ENCODE data around the gene SNX30.

DNA sequence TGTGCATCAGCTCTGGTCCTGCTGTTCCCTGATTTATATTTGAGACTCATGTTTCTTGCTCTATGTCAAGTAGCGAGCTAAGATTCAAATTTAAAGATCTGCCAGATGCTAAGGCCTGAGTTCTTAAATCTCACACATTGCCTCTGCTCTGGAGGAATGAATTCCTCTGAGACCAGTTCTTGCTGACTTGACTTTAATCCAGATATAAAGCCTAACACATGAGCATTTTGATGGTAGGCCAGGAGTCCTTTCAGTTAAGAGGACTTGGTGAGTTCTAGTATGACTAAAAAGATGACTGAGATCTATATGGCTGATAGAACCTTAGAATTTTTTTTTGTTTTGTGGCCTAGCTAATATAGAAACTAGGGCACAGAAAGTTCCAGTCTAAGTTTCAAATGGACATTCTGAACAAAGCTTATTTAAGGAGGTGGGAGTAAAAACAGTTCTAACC is 31.3 kb upstream of the SNX30 start:
- TF ChIP-seq POLR2A (IDR thresholded peaks at IDR 0.05), result no peak
- TF ChIP-seq, protein P1, sequence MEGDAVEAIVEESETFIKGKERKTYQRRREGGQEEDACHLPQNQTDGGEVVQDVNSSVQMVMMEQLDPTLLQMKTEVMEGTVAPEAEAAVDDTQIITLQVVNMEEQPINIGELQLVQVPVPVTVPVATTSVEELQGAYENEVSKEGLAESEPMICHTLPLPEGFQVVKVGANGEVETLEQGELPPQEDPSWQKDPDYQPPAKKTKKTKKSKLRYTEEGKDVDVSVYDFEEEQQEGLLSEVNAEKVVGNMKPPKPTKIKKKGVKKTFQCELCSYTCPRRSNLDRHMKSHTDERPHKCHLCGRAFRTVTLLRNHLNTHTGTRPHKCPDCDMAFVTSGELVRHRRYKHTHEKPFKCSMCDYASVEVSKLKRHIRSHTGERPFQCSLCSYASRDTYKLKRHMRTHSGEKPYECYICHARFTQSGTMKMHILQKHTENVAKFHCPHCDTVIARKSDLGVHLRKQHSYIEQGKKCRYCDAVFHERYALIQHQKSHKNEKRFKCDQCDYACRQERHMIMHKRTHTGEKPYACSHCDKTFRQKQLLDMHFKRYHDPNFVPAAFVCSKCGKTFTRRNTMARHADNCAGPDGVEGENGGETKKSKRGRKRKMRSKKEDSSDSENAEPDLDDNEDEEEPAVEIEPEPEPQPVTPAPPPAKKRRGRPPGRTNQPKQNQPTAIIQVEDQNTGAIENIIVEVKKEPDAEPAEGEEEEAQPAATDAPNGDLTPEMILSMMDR (IDR thresholded peaks at IDR 0.05), result no peak

Data from gastroesophageal sphincter (tissue), 3 donors.